HT1080 (cell line): ENCODE data around the gene SMC1B. TPM values are rescaled to one million over a fixed set of nuclear protein-coding genes. Genes with fewer than 3 reads are reported as not detected.
"Not testable (repeated sequence)": the region's sequence is repeated elsewhere in the genome, so short reads cannot be mapped to it uniquely, and the experiment has no call there.

ENCODE experiments used
- DNase-seq: peaks from one replicate; pipeline ENCODE4 v3.0.0-alpha.2; 2015; ENCODE audit warnings: low read depth
- polyA plus RNA-seq, 2 experiments: library from polyadenylated mRNA; depleted of rRNA; stranded (reverse); fragments of >200 nt; gene quantifications; 2 replicates each; pipeline ENCODE4 v1.2.3, GENCODE V29; 2015
- total RNA-seq: library from RNA; depleted of rRNA; stranded (reverse); fragments of >200 nt; shearing (Covaris generic); gene quantifications from 2 replicates; pipeline ENCODE4 v1.2.3, GENCODE V29; 2014; rRNA removed

Gene SMC1B
- not detected in 2 replicates for total RNA-seq
- polyA plus RNA-seq (2015; cell fraction: cytosol; rRNA removed) = 0.09 and 0.13 TPM in 2 replicates
- polyA plus RNA-seq (2015; cell fraction: nucleus; rRNA removed) = 0.06 and 0.11 TPM in 2 replicates

GRCh38 chr22:45413368-45414211 is at the start of gene SMC1B, which contains the start of gene RIBC2:
TSS of gene SMC1B (minus strand) at chr22:45413599. CDS start at chr22:45413567, 32 bp downstream.
TSS of gene RIBC2 (plus strand) at chr22:45413693. CDS start at chr22:45413887, 194 bp downstream.
- DNase-seq = peak; percentile 66

- no peak for DNase-seq
Measured at GRCh38 chr22:45462034-45462655, 48.7 kb upstream of the SMC1B start.

- DNase-seq = no peak
Measured at GRCh38 chr22:45460288-45461109, 47.1 kb upstream of the SMC1B start.

GRCh38 chr22:45459235-45459634 is 45.8 kb upstream of the SMC1B start:
- no peak for DNase-seq

GRCh38 chr22:45458532-45458931 is 45.1 kb upstream of the SMC1B start:
- no peak for DNase-seq

GRCh38 chr22:45456811-45457210 is 43.4 kb upstream of the SMC1B start:
- DNase-seq = no peak

- no peak for DNase-seq
Measured at GRCh38 chr22:45455621-45456020, 42.2 kb upstream of the SMC1B start.

GRCh38 chr22:45455212-45455611 is 41.8 kb upstream of the SMC1B start:
- no peak for DNase-seq

- DNase-seq = no peak
Measured at GRCh38 chr22:45454275-45454674, 40.9 kb upstream of the SMC1B start.

- no peak for DNase-seq
Measured at GRCh38 chr22:45453764-45454163, 40.4 kb upstream of the SMC1B start.

- DNase-seq = no peak
Measured at GRCh38 chr22:45452565-45453379, 39.4 kb upstream of the SMC1B start.

GRCh38 chr22:45451972-45452371 is 38.6 kb upstream of the SMC1B start:
- DNase-seq = no peak

- DNase-seq = no peak
Measured at GRCh38 chr22:45450921-45451651, 37.7 kb upstream of the SMC1B start.

GRCh38 chr22:45450101-45450785 is 36.8 kb upstream of the SMC1B start:
- DNase-seq = no peak

GRCh38 chr22:45449442-45449841 is 36.0 kb upstream of the SMC1B start:
- not testable (repeated sequence) for DNase-seq

- DNase-seq = no peak
Measured at GRCh38 chr22:45448431-45448830, 35.0 kb upstream of the SMC1B start.

- not testable (repeated sequence) for DNase-seq
Measured at GRCh38 chr22:45447596-45447995, 34.2 kb upstream of the SMC1B start.

GRCh38 chr22:45446216-45446615 is 32.8 kb upstream of the SMC1B start:
- DNase-seq = no peak

GRCh38 chr22:45445031-45445710 is 31.8 kb upstream of the SMC1B start:
- DNase-seq = no peak
